GM21390 (cell line): ENCODE measurements around the gene VPS52.
A peak's percentile ranks its signal among the peaks of the same experiment; 100 is the strongest.

Source experiments
- ATAC-seq: cut with Tn5 transposase; IDR thresholded peaks from one replicate; pipeline ENCODE4 v1.9.1; 2021; ENCODE audit not compliant: unreplicated experiment

Gene VPS52

DNA sequence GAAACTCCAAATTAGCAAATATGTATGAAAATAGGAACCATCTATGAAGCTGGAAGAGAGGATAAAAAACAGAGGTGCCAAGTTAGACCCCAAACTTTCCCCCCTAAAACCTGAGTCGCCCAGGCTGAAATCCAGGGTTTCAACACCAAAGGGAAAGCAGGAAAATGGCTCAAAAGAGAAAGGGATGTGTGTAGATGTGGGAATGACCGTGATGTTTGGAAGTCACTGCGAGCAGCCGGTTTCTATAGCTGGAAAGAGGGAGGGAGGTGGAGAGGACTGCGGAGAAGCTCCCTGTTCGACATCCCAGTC is 58.9 kb downstream of the VPS52 start:
- no peak for ATAC-seq

DNA sequence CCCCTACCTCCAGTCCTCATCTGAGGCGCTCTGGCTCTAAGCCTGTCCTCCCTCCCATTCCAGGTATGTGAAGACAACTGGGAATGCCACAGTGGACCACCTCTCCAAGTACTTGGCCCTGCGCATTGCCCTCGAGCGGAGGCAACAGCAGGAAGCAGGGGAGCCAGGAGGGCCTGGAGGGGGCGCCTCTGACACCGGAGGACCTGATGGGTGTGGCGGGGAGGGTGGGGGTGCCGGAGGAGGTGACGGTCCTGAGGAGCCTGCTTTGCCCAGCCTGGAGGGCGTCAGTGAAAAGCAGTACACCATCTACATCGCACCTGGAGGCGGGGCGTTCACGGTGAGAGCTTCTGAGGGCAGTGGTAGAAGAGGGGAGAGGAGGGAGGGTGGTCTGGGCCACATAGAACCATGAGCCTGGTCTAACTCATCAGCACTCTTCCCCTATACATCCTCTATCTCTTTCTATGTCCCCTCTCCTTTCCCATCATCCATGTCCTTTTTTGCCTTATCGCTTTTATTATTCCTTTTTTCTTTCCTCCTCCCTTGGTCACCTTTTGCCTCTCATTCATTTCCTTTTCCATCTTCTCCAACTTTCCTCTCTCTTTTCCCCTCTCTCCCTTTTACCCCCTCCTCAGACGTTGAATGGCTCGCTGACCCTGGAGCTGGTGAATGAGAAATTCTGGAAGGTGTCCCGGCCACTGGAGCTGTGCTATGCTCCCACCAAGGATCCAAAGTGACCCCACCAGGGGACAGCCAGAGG is 59.8 kb downstream of the VPS52 start:
- no peak for ATAC-seq

DNA sequence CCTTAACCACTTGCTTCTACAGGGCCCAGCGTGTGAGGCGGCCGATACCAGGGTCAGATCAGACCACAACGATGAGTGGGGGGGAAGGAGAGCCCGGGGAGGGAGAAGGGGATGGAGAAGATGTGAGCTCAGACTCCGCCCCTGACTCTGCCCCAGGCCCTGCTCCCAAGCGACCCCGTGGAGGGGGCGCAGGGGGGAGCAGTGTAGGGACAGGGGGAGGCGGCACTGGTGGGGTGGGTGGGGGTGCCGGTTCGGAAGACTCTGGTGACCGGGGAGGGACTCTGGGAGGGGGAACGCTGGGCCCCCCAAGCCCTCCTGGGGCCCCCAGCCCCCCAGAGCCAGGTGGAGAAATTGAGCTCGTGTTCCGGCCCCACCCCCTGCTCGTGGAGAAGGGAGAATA is 60.5 kb downstream of the VPS52 start:
- no peak for ATAC-seq

DNA sequence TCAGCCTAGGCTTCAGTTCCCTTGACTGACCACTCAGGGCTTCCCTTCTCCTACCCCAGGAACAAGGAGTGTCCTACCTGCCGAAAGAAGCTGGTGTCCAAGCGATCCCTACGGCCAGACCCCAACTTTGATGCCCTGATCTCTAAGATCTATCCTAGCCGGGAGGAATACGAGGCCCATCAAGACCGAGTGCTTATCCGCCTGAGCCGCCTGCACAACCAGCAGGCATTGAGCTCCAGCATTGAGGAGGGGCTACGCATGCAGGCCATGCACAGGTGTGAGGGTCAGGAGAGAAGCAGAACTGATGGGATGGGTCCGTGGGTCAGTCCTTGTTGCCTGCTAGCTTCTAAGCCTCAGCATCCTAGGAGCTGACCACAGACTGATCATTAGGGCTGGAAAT is 61.8 kb downstream of the VPS52 start:
- no peak for ATAC-seq

DNA sequence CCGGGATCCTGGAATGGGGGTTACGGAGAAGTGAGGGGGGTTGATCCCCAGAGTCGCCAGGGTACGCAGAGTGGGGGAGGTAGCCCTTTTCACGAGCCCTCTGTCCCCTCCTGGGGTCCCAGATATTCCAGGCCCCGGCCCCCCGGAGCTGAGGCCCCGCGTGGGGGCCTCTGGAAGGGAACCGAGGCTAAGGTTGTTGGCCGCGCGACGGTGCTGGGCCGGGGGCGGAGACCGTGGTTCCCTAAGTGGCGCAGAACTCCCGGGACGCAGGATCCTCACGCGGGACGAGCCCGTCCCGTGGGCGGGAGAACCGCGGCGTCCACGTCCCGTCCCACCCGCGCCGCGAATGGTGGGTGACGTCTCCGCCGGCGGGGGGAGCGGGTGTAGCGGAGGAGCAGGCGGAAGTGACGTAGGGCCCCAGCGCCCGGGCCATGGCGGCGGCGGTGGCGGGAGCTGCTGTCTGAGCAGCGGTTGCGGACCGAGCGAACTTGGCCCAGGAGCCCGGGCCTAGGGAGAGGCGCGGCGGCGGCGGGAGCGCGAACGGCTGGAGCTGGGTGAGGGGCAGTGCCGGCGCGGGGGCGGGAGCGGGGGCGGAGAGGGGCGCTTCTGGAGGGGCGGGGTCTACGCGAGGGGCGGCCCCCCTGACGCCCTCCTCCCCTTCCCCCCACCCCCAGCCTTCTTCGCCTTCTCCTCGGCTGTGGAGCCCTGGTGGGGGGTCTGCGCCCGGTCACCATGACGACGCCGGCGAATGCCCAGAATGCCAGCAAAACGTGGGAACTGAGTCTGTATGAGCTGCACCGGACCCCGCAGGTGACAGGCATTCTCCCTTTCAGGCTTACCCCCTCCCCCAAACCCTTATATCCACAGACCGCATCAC is 63.3 kb downstream of the VPS52 start, which contains the start of gene RING1:
Gene RING1 (plus strand): TSS at position 410 of the 877 bp plus-strand sequence. CDS start 323 bp downstream, at position 733.
- ATAC-seq = peak; percentile 48

DNA sequence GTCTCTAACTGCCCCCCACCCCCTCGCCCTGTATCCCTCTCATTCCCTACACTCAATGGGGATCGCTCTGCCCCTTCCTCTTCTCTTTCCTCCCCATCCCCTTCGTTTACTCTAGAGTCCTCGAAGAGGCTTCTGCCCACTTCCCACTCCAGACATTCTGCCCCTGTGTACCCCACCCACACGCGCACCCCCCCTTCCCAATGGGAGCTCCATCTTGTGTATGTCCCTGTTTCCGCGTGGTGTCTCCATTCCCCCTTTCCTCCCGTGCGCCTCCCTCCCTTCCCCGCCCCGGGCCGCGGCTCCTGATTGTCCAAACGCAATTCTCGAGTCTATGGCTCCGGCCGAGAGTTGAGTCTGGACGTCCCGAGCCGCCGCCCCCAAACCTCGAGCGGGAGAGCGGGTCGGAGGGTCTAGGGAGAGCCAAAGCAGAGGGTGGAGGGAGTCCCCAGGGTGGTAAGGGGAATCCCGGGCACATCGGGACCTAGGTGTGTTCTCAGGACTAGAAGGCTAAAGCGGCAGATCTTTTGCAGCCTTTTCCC is 64.1 kb downstream of the VPS52 start:
- ATAC-seq = no peak

DNA sequence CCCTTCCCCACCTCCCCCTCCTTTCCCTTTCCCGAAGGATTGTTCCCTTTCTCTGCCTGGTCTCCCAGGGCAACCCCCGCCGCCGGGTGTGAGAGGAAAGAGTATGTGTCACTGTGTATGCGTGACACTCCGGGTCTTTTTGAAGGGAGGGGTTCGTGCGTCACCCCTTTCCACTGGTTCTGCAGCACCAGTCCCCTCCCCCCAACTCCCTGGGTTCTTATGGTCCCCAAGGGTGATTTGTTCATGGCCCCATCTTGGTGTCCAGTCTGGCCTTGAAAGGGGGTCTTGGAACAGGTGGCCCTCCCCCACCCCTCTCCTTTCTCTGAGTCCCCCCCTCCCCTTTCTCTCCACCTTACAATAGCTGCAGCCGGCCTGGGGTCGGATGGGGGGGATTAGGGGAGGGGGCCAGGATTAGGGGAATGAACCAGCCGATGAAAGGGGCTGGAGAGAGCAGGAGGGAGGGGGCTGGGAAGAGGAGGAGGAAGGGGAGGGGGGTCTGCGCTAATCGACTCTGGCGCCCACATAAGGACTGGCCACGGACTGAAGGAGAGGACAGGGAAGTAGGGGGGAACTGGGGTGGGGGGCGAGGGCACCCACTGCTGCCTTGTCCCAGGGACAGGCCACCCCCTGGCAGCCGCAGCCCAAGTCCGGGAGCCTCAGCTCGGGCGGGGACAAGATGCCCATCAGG is 64.7 kb downstream of the VPS52 start:
- ATAC-seq = no peak

DNA sequence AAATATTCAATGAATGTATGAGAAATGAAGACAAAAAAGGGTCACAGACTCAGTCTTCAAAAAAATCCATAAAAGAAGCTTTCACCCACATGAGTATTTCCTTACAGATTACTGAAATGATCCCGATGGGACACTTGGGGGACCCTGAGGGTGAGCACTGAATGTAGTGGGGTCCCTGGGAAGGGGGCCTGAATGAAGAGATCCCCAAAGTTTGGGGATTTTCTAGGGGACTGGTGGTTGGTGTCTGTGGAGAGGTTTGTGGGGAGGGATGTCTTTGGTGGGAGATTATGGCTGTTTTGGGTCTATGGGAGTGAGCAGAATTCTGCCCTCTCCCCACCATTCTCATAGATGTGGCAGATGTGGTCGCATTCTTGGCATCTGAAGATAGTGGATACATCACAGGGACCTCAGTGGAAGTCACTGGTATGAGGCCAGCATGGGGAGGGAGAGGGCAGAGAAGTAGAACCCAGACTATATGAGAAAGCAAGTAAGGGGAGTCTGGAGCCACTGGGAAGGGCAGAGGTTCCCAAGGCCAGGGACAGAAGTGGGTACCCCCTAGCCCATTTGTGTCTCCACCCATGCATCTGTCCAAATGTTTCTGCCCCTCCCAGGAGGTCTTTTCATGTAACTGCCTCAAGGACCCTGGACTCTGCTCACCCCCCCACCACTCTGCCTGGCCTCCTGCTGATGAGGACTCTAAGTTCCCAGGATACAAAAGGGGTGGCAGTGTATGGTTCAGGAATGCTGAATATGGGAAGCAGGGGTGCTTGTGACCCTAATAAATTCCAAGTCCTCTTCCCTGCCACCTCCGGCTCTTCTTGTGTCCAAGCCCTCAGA is 65.4 kb downstream of the VPS52 start:
- ATAC-seq = no peak

DNA sequence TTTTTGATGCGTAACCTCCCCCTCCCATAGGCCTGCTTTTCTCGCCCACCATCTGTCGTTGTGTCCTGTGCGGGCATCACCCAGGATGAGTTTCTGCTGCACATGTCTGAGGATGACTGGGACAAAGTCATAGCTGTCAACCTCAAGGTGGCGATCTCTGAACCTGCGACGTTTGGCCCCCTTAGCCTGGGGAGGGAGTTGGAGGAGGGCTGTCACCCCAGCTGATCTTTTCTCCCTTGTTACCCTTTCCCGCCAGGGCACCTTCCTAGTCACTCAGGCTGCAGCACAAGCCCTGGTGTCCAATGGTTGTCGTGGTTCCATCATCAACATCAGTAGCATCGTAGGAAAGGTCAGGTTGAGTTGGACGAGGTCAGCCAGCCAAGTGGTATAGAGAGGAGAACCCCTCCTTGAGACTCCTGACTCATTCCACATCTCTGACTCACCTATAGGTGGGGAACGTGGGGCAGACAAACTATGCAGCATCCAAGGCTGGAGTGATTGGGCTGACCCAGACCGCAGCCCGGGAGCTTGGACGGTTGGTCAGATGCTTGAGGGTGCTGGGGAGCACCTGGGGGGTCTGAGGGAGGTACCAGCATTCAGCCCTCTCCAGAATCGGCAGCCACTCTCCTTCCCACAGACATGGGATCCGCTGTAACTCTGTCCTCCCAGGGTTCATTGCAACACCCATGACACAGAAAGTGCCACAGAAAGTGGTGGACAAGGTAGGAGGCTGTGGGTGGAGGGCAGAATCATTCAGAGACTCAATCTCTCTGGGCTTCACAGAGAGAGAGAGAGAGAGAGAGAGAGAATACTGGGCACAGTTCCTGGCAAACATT is 66.3 kb downstream of the VPS52 start:
- ATAC-seq = no peak

DNA sequence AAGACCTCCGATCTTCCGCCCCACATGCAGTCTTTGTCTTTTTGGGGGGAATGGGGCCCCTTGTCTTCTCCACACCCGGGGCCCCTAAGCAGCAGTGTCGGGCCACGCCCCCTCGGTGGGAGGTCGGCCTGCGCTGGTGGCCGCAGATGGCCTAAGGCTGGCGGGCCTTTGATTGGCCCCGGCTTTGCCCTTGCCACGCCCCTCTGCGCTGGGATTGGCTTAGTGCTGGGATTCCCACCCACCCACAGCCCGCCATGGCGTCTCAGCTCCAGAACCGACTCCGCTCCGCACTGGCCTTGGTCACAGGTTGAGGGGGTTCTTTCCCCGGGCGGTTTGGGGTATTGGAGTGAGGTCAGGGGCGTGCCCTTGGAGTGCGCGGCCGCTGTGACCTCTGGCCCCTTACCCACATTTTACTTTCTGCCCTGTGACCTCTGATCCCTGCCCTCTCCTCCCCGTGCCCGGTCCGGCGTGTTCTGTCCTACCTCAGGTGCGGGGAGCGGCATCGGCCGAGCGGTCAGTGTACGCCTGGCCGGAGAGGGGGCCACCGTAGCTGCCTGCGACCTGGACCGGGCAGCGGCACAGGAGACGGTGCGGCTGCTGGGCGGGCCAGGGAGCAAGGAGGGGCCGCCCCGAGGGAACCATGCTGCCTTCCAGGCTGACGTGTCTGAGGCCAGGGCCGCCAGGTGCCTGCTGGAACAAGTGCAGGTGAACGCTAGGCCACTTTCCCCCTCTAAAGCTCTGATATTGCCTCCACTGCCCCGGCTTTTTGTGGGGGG is 67.1 kb downstream of the VPS52 start, which contains the start of gene HSD17B8:
Gene HSD17B8 (plus strand): TSS at position 241 of the 776 bp plus-strand sequence. CDS start 14 bp downstream, at position 255.
- peak; percentile 54 for ATAC-seq

DNA sequence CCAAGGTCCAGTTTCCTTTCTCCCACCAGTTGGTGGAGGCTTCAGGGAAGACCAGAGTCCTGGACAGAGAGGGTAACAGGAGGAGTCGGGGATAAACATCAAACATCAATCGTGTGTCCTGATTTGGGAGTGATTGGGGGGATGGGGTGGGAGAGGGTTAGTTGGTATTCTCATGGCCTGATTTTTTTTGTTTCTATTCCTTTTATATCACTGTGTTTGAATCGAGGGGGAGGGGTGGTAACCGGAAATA is 67.6 kb downstream of the VPS52 start:
- ATAC-seq = no peak

DNA sequence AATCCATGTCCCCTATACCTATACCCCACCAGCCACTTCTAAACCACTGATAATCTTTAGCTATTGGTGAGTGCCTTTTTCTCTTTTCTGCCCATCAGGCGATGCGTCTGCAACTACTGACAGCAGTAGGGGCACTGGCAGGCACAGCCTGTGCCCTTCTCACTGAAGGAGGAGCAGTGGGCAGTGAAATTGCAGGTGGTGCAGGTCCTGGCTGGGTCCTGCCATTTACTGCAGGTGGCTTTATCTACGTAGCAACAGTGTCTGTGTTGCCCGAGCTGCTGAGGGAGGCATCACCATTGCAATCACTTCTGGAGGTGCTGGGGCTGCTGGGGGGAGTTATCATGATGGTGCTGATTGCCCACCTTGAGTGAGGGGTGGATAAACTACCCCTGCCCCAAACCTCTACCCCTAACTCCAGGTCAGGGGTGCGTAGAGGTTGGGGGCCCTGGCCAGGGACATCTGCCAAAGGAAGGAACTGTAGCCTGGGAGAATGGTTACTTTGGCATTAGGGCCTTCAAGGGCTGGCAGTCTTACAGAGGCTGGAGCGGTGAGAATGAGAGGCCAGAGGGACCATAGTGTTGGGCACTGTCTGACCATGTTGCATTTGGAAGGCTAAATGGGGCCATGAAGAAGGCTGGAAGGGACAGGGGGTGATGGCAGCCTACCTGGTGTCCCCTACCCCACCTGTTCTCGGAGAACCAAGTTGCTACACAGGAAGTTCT is 68.1 kb downstream of the VPS52 start:
- ATAC-seq = no peak

DNA sequence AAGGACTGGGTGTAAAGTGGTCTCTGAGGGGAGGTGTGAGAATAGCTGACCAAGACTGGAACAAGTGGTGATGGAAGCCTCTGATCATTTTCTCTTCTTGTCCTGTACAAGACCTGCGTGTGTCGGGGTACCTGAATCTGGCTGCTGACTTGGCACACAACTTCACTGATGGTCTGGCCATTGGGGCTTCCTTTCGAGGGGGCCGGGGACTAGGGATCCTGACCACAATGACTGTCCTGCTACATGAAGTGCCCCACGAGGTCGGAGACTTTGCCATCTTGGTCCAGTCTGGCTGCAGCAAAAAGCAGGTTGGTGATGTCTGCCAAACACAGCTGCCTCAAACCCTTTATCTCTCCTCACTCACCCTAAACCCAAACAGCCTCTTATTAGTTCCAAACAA is 68.9 kb downstream of the VPS52 start:
- no peak for ATAC-seq

DNA sequence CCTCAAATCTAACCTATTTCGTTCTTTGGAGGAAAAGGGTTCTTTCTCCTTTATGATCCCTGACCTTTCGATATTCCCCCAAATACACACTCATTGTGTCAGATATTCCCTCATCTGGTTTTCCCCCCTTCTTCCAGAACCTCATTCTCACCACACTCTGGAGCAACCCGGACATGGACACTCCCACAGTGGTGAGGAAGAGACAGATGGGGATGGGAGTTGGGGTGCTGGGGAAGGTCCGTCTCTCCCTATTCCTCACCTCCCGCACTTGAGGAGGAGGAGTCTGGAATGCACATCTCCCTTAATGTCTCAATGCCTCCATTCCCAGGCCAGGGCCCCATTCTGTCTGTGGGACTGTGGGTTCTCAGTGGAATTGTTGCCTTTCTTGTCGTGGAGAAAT is 69.7 kb downstream of the VPS52 start:
- ATAC-seq = no peak

DNA sequence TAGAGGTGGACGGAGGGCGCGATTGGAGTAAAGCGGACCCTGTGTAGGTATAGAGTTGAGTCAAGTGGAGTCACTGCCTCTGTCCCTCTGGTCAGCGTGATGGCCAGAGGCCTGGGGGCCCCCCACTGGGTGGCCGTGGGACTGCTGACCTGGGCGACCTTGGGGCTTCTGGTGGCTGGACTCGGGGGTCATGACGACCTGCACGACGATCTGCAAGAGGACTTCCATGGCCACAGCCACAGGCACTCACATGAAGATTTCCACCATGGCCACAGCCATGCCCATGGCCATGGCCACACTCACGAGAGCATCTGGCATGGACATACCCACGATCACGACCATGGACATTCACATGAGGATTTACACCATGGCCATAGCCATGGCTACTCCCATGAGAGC is 70.5 kb downstream of the VPS52 start:
- ATAC-seq = no peak
